Measurements from ENCODE around the gene RASA4.
"Not testable (repeated sequence)": the region's sequence is repeated elsewhere in the genome, so short reads cannot be mapped to it uniquely, and the experiment has no call there.

DNA sequence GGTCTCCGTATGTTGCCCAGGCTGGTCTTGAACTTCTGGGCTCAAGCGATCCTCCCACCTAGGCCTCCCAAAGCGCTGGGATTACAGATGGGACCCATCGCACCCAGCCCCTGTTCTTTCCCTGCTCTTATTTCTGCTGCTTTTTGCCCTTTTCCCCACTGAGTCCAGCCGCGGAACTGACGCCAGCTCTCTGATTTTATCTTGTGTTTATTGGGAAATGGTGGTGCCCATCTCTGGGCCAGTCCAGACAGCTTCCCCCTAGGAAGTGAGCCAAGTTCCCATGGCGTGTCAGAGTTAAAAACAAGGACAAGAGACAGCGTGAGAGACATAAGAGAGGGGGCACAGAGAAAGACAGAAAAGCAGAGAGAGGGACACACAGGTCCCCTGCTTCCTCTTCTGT lies 14.1 kb upstream of the RASA4 start:
- TF ChIP-seq, protein P1, sequence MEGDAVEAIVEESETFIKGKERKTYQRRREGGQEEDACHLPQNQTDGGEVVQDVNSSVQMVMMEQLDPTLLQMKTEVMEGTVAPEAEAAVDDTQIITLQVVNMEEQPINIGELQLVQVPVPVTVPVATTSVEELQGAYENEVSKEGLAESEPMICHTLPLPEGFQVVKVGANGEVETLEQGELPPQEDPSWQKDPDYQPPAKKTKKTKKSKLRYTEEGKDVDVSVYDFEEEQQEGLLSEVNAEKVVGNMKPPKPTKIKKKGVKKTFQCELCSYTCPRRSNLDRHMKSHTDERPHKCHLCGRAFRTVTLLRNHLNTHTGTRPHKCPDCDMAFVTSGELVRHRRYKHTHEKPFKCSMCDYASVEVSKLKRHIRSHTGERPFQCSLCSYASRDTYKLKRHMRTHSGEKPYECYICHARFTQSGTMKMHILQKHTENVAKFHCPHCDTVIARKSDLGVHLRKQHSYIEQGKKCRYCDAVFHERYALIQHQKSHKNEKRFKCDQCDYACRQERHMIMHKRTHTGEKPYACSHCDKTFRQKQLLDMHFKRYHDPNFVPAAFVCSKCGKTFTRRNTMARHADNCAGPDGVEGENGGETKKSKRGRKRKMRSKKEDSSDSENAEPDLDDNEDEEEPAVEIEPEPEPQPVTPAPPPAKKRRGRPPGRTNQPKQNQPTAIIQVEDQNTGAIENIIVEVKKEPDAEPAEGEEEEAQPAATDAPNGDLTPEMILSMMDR (IDR thresholded peaks at IDR 0.05 in 8 of 11, conservative IDR thresholded peaks at IDR 0.05 in 3 of 11): not testable (repeated sequence)
- not testable (repeated sequence) for TF ChIP-seq POLR2A (IDR thresholded peaks at IDR 0.05)
